Muscle layer of colon (tissue), 2 donors: ENCODE results near the gene TMCC2.
"Not testable (repeated sequence)": the region's sequence is repeated elsewhere in the genome, so short reads cannot be mapped to it uniquely, and the experiment has no call there.

Source experiments
- H3K27ac ChIP-seq: one replicate; pipeline ENCODE4 v1.7.0; 2013; ENCODE audit warnings: low read depth, mild to moderate bottlenecking, low read length, moderate library complexity
- H3K27me3 ChIP-seq, 2 donors: one replicate each; pipeline ENCODE4 v1.7.0; 2013; ENCODE audit warnings: low read length in 2 of 2, mild to moderate bottlenecking in 2 of 2; ENCODE audit not compliant: insufficient read depth in 2 of 2, control insufficient read depth in 1 of 2
- H3K36me3 ChIP-seq: one replicate; pipeline ENCODE4 v1.7.0; 2013; ENCODE audit warnings: mild to moderate bottlenecking, low read length; ENCODE audit not compliant: insufficient read depth
- H3K4me1 ChIP-seq: one replicate; pipeline ENCODE4 v1.7.0; 2013; ENCODE audit warnings: mild to moderate bottlenecking, low read length; ENCODE audit not compliant: insufficient read depth
- H3K4me3 ChIP-seq, 2 donors: one replicate each; pipeline ENCODE4 v1.7.0; 2013; ENCODE audit warnings: low read length in 2 of 2, low read depth in 1 of 2, mild to moderate bottlenecking in 1 of 2, moderate library complexity in 1 of 2
- H3K9ac ChIP-seq: one replicate; pipeline ENCODE4 v1.7.0; 2013; ENCODE audit warnings: low read length
- H3K9me3 ChIP-seq: one replicate; pipeline ENCODE4 v1.7.0; 2013; ENCODE audit warnings: mild to moderate bottlenecking, low read length
- donor health status: abdominal sarcoma.
- donor health status: Adenocarcinoma of cecum.

The TMCC2 gene

GRCh38 chr1:205287767-205288559, 60.2 kb downstream of the TMCC2 start:
- H3K4me3 ChIP-seq: no peak overlapping the region
- no peak overlapping the region for H3K9ac ChIP-seq
- no peaks in the 10 kb centered on the region for H3K36me3 ChIP-seq
- no peaks in the 10 kb centered on the region for H3K9me3 ChIP-seq
- H3K4me1 ChIP-seq: peaks cover 14% of the 10 kb centered on the region
- no peaks in the 10 kb centered on the region for H3K27me3 ChIP-seq
- H3K27ac ChIP-seq: no peak overlapping the region

GRCh38 chr1:205291596-205291995, 63.9 kb downstream of the TMCC2 start:
- H3K9ac ChIP-seq: no peak overlapping the region
- no peak overlapping the region for H3K4me3 ChIP-seq
- H3K27me3 ChIP-seq: no peaks in the 10 kb centered on the region
- H3K27ac ChIP-seq: no peak overlapping the region
- H3K9me3 ChIP-seq: no peaks in the 10 kb centered on the region
- no peaks in the 10 kb centered on the region for H3K36me3 ChIP-seq
- peaks cover 13% of the 10 kb centered on the region for H3K4me1 ChIP-seq

DNA sequence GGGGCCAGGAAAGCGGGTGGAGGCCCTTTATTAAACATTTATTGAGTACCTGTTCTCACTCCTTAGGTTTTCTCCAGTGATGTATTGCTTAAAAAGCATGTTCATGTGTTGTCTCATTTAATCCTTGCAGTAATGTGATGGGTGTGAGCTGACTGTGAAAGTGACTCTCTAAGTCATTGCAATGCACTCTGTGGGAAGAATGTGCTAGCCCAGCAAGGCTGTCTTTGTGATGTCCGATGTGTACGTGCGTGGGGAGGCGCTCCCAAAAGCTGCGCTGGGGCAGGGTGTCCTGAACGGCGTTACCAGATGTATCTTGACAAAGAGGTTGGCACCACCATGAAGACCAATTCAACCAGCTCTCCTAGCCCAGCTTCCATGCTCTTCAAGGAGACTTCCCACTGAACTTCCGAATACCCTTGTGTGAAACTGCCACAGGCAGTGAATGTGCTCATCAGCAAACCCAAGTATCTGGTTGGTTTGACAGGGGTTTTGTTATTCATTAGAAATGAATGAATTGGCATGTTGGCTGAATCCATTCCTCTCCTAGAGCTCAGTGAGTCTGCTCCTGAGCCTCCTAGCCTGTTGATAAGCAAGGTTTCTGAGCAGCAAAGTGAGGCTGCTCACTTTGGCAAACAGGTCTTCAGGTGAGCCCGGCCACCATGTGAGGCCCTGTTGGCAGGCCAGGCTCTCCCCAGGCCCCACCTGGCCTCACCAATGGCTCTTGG, 65.8 kb downstream of the TMCC2 start:
- H3K27ac ChIP-seq: no peak overlapping the region
- peaks cover 13% of the 10 kb centered on the region for H3K4me1 ChIP-seq
- no peak overlapping the region for H3K4me3 ChIP-seq
- H3K9ac ChIP-seq: no peak overlapping the region
- no peaks in the 10 kb centered on the region for H3K27me3 ChIP-seq
- no peaks in the 10 kb centered on the region for H3K36me3 ChIP-seq
- no peaks in the 10 kb centered on the region for H3K9me3 ChIP-seq

GRCh38 chr1:205294175-205294917, 66.6 kb downstream of the TMCC2 start:
- no peaks in the 10 kb centered on the region for H3K27me3 ChIP-seq
- H3K9ac ChIP-seq: no peak overlapping the region
- H3K4me3 ChIP-seq: no peak overlapping the region
- H3K27ac ChIP-seq: no peak overlapping the region
- H3K9me3 ChIP-seq: no peaks in the 10 kb centered on the region
- peaks cover 13% of the 10 kb centered on the region for H3K4me1 ChIP-seq
- H3K36me3 ChIP-seq: no peaks in the 10 kb centered on the region

GRCh38 chr1:205294934-205295333, 67.2 kb downstream of the TMCC2 start:
- Histone ChIP-seq H3K36me3 (no peaks in the 10 kb centered on the region), H3K9me3 (no peaks in the 10 kb centered on the region), H3K27me3 (no peaks in the 10 kb centered on the region), H3K9ac (no peak overlapping the region), H3K4me1 (peaks cover 13% of the 10 kb centered on the region), H3K4me3 (no peak overlapping the region), H3K27ac (no peak overlapping the region)

- no peaks in the 10 kb centered on the region for H3K27me3 ChIP-seq
- H3K4me1 ChIP-seq: peaks cover 13% of the 10 kb centered on the region
- no peaks in the 10 kb centered on the region for H3K36me3 ChIP-seq
- H3K4me3 ChIP-seq: no peak overlapping the region
- H3K27ac ChIP-seq: no peak overlapping the region
- H3K9ac ChIP-seq: no peak overlapping the region
- H3K9me3 ChIP-seq: no peaks in the 10 kb centered on the region
These were observed 68.4 kb downstream of the TMCC2 start for GRCh38 chr1:205296154-205296553.

GRCh38 chr1:205297546-205298177, 69.9 kb downstream of the TMCC2 start:
- not testable (repeated sequence) for H3K27ac ChIP-seq, H3K4me3 ChIP-seq, H3K27me3 ChIP-seq, H3K36me3 ChIP-seq, H3K9me3 ChIP-seq, H3K9ac ChIP-seq
- peaks cover 19% of the 10 kb centered on the region for H3K4me1 ChIP-seq

DNA sequence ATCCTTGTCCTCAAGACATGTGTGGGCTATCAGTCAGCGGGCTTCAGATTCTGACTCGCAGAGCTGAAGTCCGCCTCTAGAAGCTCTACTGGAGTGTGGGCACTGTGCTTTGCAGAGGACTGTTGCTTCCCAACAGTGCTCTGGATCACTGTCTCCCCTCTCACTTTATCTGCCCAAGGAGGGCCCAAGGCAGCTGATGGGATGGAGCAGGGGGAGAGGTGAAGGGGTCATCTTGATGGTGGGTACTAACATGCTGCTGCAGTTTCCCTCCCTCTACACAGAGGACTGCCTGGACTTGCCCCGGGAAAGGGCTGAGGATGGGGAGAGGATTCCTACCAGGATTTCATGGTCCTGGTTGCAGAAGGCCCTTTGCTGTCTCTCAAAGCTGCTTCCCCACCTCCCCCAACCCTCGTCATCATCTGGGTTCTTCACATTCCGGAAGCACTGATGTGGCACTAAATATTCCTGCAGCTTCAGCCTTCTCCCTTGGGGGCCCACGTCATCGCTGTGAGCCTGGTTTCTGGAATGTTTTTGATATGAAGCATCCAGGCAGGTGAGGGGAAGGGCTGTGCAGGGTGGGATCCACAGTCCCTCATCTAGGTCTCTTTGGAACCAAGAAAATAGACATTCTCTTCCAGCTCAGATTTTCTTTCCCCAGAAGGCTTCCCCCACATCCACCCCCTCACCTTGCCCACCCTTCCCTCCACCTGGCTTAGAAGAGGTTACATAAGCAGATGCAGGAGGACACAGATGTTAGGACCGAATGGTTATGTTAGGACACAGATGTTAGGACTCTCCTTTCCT, 70.6 kb downstream of the TMCC2 start:
- Histone ChIP-seq H3K27me3 (no peaks in the 10 kb centered on the region), H3K36me3 (no peaks in the 10 kb centered on the region), H3K9ac (no peak overlapping the region), H3K9me3 (no peaks in the 10 kb centered on the region), H3K4me1 (peaks cover 19% of the 10 kb centered on the region), H3K27ac (no peak overlapping the region), H3K4me3 (no peak overlapping the region)

- Histone ChIP-seq H3K9me3 (no peaks in the 10 kb centered on the region), H3K27ac (no peak overlapping the region), H3K9ac (no peak overlapping the region), H3K27me3 (no peaks in the 10 kb centered on the region), H3K36me3 (no peaks in the 10 kb centered on the region), H3K4me3 (no peak overlapping the region), H3K4me1 (peaks cover 6% of the 10 kb centered on the region)
These were observed 72.4 kb downstream of the TMCC2 start for GRCh38 chr1:205300149-205300548.

DNA sequence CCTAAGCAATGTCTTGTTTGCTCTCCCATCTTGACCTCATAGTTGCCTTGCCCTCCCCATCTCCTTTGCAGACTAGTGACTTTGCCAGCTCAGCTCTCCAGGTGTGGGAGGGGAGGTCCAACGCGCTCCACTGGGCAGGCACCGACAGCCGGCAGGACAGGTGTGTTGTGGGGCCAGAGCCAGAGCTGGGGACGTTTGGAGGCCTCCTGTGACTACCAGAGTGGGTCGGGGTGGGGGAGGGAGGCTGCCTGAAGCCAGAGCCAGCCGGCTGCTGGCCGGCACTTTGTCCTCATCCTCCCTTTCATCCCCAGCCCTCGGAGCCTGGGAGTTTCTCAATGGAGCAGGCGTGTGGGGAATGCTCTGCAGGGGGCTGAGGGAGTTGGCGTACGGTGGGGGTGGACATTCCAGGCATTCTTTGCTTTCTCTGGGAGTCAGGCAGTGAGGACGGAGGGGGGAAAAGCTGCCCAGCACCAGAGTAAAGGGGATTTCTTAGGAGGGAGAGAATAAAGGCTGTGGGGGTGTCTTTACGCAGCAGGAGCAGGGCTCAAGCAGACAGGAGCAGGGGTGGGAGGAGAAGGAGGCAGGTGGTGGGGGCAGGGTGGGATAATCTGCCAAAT, 73.6 kb downstream of the TMCC2 start:
- no peaks in the 10 kb centered on the region for H3K27me3 ChIP-seq
- no peaks in the 10 kb centered on the region for H3K9me3 ChIP-seq
- H3K36me3 ChIP-seq: no peaks in the 10 kb centered on the region
- no peak overlapping the region for H3K9ac ChIP-seq
- no peak overlapping the region for H3K27ac ChIP-seq
- no peak overlapping the region for H3K4me3 ChIP-seq
- H3K4me1 ChIP-seq: peaks cover 6% of the 10 kb centered on the region
